Skeletal muscle satellite cell (primary cell): ENCODE results near the gene CCDC178.

Experiments used
- H3K27me3 ChIP-seq: 2 replicates; pipeline ENCODE4 v1.7.0; 2013; ENCODE audit warnings: low read length; ENCODE audit not compliant: control insufficient read depth, insufficient read depth
- H3K36me3 ChIP-seq: 2 replicates; pipeline ENCODE4 v1.7.0; 2013; ENCODE audit warnings: mild to moderate bottlenecking, control low read depth, low read length; ENCODE audit not compliant: insufficient read depth
- H3K4me1 ChIP-seq: 2 replicates; pipeline ENCODE4 v1.7.0; 2013; ENCODE audit warnings: low read length; ENCODE audit not compliant: control insufficient read depth, insufficient read depth
- H3K4me2 ChIP-seq: 2 replicates; pipeline ENCODE4 v1.7.0; 2013; ENCODE audit warnings: mild to moderate bottlenecking, low read length
- H3K4me3 ChIP-seq: 2 replicates; pipeline ENCODE4 v1.7.0; 2013; ENCODE audit warnings: low read length
- H3K9ac ChIP-seq: 2 replicates; pipeline ENCODE4 v1.7.0; 2013; ENCODE audit warnings: mild to moderate bottlenecking, low read depth, low read length, moderate library complexity
- H3K9me3 ChIP-seq: replicated peaks from 2 replicates; pipeline ENCODE4 v1.7.0; 2013; ENCODE audit warnings: mild to moderate bottlenecking, control low read depth, low read length

The CCDC178 gene

DNA sequence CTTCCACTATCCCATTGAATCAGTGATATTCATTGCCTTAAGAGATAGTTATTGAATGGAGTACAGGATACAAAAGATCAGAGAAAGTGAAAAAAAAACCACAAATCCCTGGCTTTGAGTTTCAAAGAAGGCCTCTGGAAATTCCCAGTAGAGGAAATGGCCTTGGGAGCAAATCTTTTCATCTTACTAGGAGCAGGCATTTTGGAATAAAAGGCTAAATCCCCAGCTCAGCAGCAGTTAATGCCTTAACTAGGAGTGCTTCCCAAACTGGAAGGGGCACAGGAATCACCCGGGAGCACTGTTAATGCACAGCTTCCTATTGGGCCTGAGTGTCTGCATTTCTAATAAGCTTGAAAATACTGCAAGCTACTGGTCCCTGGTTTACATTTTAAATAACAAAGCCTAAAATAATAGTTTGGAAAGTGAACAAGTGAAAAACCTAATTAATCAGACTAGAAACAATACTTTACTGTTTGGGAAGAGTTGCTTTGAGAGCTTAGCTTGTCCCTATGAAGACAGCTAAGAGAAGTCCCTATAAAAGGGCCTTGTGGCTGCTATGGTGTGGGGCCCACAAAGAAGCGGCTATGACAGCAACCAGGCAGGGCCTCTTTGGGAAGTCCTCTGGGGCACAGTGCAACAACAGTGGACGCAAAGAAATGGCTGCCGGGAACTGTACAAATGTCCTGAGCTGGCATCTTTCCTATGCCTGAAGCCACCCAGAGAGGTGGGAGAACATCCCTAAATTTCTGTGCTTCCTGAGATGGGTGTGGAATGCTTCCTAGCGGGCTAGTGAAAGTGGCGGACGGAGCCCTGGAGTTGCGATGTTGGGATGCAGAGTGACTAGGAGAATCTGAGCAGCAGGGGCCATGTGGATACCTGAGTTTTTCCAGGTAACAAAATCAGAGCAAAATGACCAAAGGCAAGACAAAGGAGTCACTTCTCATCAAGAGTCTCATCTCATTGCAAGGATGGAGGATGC lies 550.6 kb downstream of the CCDC178 start:
- Histone ChIP-seq H3K36me3 (no peaks in the 10 kb centered on the region), H3K9me3 (no peaks in the 10 kb centered on the region), H3K4me2 (no peak overlapping the region), H3K27me3 (no peaks in the 10 kb centered on the region), H3K4me1 (no peaks in the 10 kb centered on the region), H3K4me3 (no peak overlapping the region), H3K9ac (no peak overlapping the region)

DNA sequence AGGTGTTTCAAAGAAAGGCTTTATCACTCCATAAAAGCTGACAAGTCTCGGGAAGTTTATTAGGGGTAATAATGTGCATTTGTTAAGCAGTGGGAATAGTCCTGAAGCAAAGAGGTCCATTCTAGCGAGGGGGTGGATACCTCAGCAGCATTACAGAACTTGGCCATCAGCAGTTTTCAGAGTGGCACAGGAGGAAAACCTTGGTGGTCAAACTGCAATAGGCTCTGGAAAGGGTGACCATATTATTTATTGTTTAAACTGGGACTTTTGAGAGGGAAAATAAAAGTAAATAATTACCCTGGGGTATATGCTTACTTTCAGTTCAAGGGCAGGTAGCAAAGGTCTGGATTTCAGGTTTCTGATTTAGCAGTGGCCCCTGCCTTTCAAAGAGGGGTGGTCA lies 552.2 kb downstream of the CCDC178 start:
- no peak overlapping the region for H3K4me2 ChIP-seq
- no peaks in the 10 kb centered on the region for H3K4me1 ChIP-seq
- H3K4me3 ChIP-seq, result no peak overlapping the region
- H3K27me3 ChIP-seq, result no peaks in the 10 kb centered on the region
- H3K9me3 ChIP-seq, result no peaks in the 10 kb centered on the region
- H3K9ac ChIP-seq, result no peak overlapping the region
- no peaks in the 10 kb centered on the region for H3K36me3 ChIP-seq
